MV-4-11 (cell line): ENCODE data around the gene AKIRIN2.
"Not testable (repeated sequence)": the region's sequence is repeated elsewhere in the genome, so short reads cannot be mapped to it uniquely, and the experiment has no call there.

Source experiments
- DNase-seq: peaks from one replicate; lab custom pipeline; 2025; lab: John Stamatoyannopoulos, UW

Gene AKIRIN2

DNA sequence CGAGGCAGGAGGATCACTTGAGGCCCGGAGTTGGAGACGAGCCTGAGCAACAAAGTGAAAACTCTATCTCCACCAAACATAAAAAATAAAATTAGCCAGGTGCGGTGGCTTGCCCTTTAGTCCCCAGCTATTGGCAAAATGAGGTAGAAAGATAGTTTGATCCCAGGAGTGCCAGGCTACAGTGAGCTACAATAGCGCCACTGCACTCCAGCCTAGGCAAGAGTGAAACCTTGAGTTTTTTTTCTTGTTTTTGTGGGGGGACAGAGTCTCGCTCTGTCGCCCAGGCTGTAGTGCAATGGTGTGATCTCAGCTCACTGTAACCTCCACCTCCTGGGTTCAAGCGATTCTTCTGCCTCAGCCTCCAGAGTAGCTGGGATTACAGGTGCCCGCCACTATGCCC is 14.1 kb downstream of the AKIRIN2 start:
- DNase-seq, result not testable (repeated sequence)

DNA sequence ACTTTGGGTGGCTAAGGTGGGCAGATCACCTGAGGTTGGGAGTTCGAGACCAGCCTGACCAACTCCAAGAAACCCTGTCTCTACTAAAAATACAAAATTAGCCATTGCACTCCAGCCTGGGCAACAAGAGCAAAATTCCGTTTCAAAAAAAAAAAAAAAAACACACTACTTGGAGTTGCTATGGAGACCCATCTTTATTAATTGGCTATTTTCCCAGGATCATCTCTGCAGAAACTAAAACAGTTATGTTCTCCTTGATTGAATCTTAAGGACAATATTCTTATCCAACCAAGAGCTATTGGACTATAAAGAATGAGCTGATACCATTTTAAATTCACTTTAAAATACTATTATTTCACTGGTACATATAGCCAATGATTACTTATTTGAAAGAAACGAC is 14.7 kb downstream of the AKIRIN2 start:
- DNase-seq, result no peak

DNA sequence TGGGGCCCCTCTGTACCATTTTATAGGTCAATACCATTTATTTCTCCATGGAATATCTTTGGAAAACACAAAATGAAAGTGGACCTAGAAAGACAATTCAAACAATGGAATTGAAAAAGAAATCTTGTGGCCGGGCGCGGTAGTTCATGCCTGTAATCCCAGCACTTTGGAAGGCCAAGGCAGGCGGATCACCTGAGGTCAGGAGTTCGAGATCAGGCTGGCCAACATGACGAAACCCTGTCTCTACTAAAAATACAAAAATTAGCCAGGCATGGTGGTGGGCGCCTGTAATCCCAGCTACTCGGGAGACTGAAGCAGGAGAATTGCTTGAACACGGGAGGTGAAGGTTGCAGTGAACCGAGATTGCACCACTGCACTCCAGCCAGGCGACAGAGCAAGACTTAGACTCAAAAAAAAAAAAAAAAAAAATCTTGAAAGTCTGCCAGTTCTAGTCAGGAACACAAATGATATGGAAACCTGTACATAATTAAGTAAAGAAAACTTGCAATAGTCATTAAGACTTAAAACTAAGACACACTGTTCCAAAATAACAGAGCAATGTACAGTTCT is 15.3 kb downstream of the AKIRIN2 start:
- DNase-seq, result peak; percentile 13

DNA sequence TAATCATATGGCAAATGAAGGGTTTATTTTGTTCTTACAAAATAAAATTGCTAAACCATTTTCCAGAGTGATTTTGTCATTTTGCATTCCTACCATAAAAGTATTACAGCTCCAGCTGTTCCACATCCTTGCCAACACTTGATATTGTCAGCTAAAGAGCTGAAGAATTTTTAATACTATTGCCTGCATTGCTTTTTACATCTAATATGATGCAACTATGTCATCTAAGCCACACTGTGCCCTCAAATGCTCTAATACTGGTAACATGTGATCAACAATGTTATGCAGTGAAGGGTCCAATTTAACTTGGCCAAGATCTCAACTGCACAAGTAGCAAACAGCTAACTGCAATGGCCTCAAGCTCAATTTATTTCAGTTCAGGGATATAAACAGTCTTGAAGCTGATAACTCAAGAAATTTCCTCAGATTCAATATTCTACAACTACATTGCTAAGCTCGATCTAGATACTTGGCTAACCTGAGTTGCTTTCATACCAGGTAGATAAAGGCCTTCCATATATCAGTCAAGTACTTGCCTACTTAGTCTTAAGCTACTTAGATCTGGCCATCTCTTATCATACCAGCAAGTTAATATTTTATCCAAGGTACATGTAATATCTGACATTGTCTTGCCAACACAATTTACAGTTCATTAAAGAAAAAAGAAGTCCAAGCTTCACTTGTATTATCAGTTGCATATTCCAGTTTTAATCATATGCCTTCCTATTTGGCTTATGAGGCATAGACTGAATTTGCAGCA is 17.0 kb downstream of the AKIRIN2 start:
- DNase-seq, result no peak

- DNase-seq, result no peak
Observed at GRCh38 chr6:87683890-87684289, 18.1 kb downstream of the AKIRIN2 start.

GRCh38 chr6:87682310-87682709 is 19.7 kb downstream of the AKIRIN2 start:
- no peak for DNase-seq

DNA sequence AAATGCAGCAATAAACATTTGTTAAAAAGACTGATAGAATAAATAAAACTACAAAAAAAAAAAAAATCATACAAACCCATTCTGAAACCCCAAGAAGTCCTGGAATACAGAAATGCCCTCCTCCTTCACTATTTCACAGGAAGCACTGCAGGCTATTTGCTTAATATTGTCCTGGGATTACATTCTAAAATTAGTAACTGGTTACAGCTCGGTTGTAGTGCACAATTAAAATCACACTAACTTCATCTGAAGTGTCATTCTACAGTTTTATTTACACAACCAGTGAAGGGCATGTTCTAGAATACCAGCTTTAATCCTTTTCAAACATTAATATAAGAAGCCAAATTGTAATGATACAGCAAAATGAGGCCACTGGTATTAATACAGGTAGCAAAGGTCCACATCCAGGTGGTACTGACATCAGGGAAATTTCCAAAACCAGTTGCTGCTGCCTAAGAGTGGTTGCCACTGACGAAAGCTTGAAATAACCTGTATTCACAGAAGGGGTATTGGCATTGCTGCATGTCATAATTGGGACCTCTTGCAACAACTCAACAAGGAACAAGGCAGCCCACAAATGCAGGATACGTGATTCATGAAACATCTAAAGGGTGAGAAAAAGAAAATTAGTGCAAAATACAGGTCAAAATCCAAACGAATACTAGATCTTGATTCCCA is 26.9 kb downstream of the AKIRIN2 start:
- DNase-seq, result no peak

GRCh38 chr6:87674290-87674689 is 27.7 kb downstream of the AKIRIN2 start:
- DNase-seq, result no peak

DNA sequence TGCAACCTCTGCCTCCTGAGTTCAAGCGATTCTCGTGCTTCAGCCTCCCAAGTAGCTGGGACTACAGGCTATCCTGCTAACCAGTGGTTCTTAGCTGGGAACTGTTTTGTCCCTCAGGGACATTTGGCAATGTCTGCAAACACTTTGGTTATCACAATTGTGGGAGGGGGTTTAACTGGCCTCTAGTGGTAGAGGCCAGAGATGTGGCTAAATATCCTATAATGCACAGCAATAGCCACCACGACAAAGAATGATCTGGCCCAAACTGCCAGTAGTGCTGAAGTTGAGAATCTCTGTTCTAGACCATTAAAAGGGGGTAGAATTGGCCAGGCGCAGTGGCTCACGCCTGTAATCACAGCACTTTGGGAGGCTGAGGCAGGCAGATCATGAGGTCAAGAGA is 28.8 kb downstream of the AKIRIN2 start:
- DNase-seq, result no peak

DNA sequence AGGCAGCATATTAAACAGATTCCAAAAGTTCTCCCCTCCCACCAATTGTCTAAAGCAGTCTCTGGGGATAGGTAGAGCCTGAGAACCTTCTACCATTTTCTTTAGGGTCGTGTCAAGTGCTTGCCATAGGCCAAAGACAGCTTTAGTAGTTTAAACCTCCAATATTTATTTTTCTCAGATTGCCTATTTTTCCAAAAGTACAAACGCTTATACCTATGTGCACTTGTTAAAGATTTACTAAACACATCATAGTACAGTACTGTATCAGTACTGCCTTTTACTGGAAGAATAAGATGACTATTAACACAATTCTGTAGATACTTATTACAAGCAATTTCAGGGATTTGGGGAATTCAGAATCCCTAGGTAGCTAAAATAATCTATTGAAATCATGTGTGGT is 29.4 kb downstream of the AKIRIN2 start:
- DNase-seq, result no peak

DNA sequence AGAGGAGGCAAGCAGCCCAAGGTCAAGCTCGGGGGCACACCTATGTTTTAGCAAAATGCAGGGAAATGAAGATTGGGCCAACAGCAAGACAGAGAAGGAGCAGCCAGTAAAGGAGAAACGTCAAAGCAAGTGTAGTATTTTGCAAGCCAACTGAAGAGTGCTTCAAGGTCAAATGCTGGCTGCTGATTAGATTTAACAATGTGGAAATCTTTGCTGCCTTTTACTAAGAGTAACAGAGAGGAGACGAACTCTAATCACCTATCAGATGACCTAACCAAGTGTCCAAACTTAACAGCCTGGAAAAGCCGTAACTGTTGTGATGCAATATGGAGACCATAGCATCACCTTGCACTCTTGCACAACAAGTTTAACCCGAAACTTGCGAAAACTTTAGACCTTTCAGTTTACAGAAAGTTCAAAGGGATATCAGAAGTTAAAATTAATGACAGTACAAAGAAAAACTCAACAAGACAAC is 30.4 kb downstream of the AKIRIN2 start:
- peak; percentile 61 for DNase-seq

DNA sequence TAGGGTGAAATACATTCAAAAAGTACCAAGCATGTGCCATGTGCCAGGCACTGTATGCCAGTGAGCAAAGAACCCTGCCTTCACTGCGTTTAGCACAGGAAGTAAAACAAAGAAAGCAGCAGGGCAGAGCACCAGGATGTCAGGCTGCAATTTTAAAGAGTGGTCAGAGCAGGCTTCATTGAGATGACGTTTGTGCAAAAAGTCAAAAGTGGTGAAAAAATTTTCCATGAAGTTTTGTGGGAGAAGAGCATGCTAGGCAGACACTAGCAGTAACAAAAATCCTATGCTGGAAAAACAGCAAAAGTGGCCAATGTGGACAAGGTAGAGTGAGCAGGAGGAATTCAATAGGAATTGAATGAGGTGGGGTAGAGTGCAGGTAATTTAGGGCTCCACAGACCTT is 31.3 kb downstream of the AKIRIN2 start:
- DNase-seq, result no peak

GRCh38 chr6:87669051-87669450 is 33.0 kb downstream of the AKIRIN2 start:
- DNase-seq, result no peak

- DNase-seq, result no peak
Observed at GRCh38 chr6:87668013-87668412, 34.0 kb downstream of the AKIRIN2 start.

DNA sequence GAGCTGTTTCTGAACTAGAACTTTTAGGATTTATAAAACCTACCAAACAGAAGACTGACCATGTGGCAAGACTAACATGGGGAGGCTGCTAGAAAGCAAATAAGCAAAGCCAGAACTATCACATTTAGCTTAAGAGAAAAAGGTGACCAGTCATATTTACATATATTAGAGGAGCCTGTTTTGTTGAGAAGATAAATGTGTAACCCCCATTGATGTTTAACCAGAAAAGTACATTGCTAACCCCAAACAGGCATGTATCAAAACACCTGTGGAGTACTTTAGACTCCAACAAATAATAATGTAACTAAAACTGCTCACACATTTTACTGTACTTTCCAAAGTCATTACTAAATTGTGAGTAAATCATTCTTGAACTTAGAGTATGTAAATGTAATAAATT is 35.0 kb downstream of the AKIRIN2 start:
- DNase-seq, result no peak

- no peak for DNase-seq
Observed at GRCh38 chr6:87664921-87665485, 37.0 kb downstream of the AKIRIN2 start.

DNA sequence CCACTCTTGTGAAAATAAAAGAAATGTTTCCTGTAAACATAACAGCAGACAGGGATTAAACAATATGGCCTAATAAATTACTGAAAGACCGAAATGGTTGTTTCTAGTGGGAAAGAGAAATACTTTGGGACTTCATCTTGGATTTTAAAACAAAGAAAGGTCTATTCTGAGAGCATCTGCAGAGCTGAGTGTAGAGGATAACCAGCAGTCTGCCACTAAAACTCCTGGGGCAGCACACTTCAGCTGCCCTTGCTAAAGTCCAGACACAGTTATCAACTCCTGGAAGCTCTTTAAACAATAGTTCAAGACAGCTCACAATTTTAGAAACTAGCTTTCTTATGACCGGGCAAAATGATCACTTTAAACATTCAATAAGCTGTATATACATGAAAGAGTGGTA is 38.6 kb downstream of the AKIRIN2 start:
- DNase-seq, result no peak

GRCh38 chr6:87661503-87661902 is 40.5 kb downstream of the AKIRIN2 start:
- DNase-seq, result peak; percentile 28

GRCh38 chr6:87661016-87661415 is 41.0 kb downstream of the AKIRIN2 start:
- DNase-seq, result peak; percentile 39

DNA sequence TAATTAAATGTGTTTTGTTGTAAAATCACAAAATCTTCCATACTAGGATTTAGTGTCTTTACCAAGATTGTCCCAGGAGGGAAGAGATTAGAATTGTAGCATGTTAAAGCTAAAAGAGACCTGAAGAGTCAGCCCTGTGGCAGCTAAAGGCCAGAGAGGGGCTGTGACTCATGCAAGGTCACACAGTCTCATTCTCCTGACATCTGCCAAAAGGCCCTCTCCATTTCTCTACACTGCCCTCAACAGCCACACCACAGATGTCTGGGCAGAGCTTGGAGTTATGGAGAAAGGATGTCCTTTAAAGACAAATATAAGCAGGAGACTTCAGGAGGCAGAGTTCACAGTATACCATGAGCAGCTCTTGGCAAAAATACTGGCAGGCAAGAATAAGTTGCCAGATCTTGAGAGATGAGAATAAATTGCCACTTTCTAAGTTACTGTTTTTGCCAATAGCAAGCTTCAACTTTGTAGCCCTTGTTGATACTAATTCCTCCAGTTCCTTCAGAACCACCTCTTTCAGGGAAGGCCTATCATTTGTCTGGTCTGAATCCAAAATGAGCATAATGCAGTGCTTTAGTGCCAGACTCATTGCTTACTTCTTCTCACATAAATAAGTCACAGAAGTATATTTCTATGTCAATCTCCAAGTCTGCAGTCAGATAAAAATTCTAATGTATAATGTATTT is 41.7 kb downstream of the AKIRIN2 start:
- peak; percentile 38 for DNase-seq

DNA sequence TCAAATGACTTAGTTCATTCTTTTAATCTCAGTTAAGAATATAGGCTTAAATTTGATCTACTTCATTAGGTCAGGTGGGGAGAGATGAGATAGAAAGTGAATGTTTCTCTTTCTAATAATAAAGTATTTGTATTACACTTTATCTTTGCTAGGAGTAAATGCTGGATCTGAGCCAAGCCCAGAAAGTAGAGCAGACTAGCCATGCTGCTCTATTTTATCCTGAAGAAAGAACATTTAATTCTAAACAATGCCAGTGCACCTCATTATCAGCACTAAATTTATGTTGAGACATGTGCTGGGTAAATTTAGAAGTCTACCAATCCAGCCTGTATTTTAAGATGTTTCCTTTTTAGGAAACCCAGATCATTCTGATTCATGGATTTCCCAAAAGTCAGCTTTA is 43.5 kb downstream of the AKIRIN2 start:
- no peak for DNase-seq

DNA sequence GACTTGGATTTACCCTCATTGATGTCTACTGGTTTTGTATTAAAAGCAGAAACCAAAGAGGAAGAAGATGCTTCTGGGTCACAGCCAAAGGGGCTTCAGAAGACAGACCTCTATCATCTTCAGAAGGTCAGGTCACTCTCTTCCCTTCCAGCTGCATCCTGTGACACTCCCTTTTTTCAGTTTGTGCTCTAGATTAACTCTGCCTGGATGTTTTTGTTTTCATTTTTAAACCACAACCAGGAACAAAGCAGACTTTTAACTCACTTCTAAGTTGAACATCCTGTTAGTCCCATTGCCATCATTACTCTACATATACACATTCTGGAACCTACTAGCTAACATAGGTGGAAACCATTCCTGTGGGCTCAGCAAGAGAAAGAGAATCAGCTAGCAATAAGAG is 45.2 kb downstream of the AKIRIN2 start:
- peak; percentile 60 for DNase-seq
